PC-9 (cell line): ENCODE data around the gene IL17RA. TPM values are rescaled to one million over a fixed set of nuclear protein-coding genes. Genes with fewer than 3 reads are reported as not detected.

Experiments used
- BruUV-seq: library from RNA; stranded (reverse); fragments of 400-500 nt; replicated peaks from 2 replicates; lab custom pipeline; 2021; lab: Mats Ljungman, UMichigan
- CTCF ChIA-PET: fragments of 300-600 bp; sonication (Branson Sonifier 250); formaldehyde crosslinking; loops from one replicate; lab custom pipeline; 2022; ENCODE audit warnings: antibody characterized with exemption; lab: Charles Lee
- POLR2A ChIA-PET: fragments of 300-600 bp; sonication (Branson Sonifier 250); formaldehyde crosslinking; loops from one replicate; lab custom pipeline; 2022; ENCODE audit warnings: antibody characterized with exemption; ENCODE audit not compliant: unreplicated experiment; lab: Charles Lee
- DNase-seq, 2 experiments: peaks; one replicate each; pipeline versions ENCODE4 v3.0.0 to v3.0.0-alpha.2; 2015 to 2022; ENCODE audit warnings: mixed read lengths in 1 of 2
- H2AFZ ChIP-seq: fragments of 200-600 bp; sonication (generic); 2 replicates; pipeline ENCODE4 v1.8.1; 2017; ENCODE audit warnings: antibody characterized with exemption
- H3F3A ChIP-seq: fragments of 200-600 bp; sonication (generic); 2 replicates; pipeline ENCODE4 v1.8.1; 2017; ENCODE audit warnings: antibody characterized with exemption, mild to moderate bottlenecking, low read depth; ENCODE audit not compliant: insufficient read depth
- H3K27ac ChIP-seq: fragments of 200-600 bp; sonication (generic); 2 replicates; pipeline ENCODE4 v1.6.1; 2016; ENCODE audit warnings: mixed run types
- H3K27me3 ChIP-seq: fragments of 200-600 bp; sonication (generic); 2 replicates; pipeline ENCODE4 v1.6.1; 2016; ENCODE audit warnings: low read depth, mixed run types; ENCODE audit not compliant: insufficient read depth
- H3K36me3 ChIP-seq: fragments of 200-600 bp; sonication (generic); 2 replicates; pipeline ENCODE4 v1.6.1; 2016; ENCODE audit warnings: low read depth, mixed run types
- H3K4me1 ChIP-seq: fragments of 200-600 bp; sonication (generic); replicated peaks from 2 replicates; pipeline ENCODE4 v1.6.1; 2016; ENCODE audit warnings: mixed run types; ENCODE audit not compliant: insufficient read depth
- H3K4me2 ChIP-seq: fragments of 200-600 bp; sonication (generic); 2 replicates; pipeline ENCODE4 v1.6.1; 2017; ENCODE audit warnings: mixed run types
- H3K4me3 ChIP-seq: fragments of 200-600 bp; sonication (generic); 2 replicates; pipeline ENCODE4 v1.6.1; 2016; ENCODE audit warnings: mixed run types
- H3K79me2 ChIP-seq: fragments of 200-600 bp; sonication (generic); 2 replicates; pipeline ENCODE4 v1.6.1; 2017; ENCODE audit warnings: low read depth, mixed run types
- H3K9me2 ChIP-seq: fragments of 200-600 bp; sonication (generic); 2 replicates; pipeline ENCODE4 v1.8.1; 2017; ENCODE audit warnings: mild to moderate bottlenecking; ENCODE audit not compliant: insufficient read depth
- H3K9me3 ChIP-seq: fragments of 200-600 bp; sonication (generic); 2 replicates; pipeline ENCODE4 v1.8.1; 2016; ENCODE audit warnings: low read depth; ENCODE audit not compliant: insufficient read depth
- H4K20me1 ChIP-seq: fragments of 200-600 bp; sonication (generic); 2 replicates; pipeline ENCODE4 v1.8.1; 2017; ENCODE audit not compliant: insufficient read depth
- CTCF ChIP-seq: fragments of 200-600 bp; sonication (generic); conservative IDR thresholded peaks from 2 replicates; pipeline ENCODE4 v1.6.1; 2017; ENCODE audit warnings: mixed run types, antibody characterized with exemption, mild to moderate bottlenecking, moderate library complexity
- EZH2 ChIP-seq: fragments of 200-600 bp; sonication (generic); IDR thresholded peaks from 2 replicates; pipeline ENCODE4 v1.8.0; 2017; ENCODE audit warnings: antibody characterized with exemption, low read depth
- intact Hi-C: fragments of 100-400 bp; cut with micrococcal nuclease; formaldehyde crosslinking; loops from one replicate; pipeline ENCODE4 v1.10.0; 2022; ENCODE audit not compliant: unreplicated experiment
- total RNA-seq: library from RNA; stranded (reverse); gene quantifications from 2 replicates; pipeline ENCODE4 v1.2.3, GENCODE V29; 2021

The IL17RA gene
- total RNA-seq, 1 experiment from 2014 or later, result 8.2 TPM

- Histone ChIP-seq H3K4me3 (no peak overlapping the region), H3K9me3 (no peaks in the 10 kb centered on the region), H3K9me2 (no peaks in the 10 kb centered on the region), H3K79me2 (no peaks in the 10 kb centered on the region), H4K20me1 (no peaks in the 10 kb centered on the region; the same call in 1 of the 2 replicates), H3K27me3 (no peaks in the 10 kb centered on the region), H3K36me3 (no peaks in the 10 kb centered on the region), H3F3A (no peaks in the 10 kb centered on the region), H3K4me1 (no peaks in the 10 kb centered on the region), H3K27ac (no peak overlapping the region), H3K4me2 (no peak overlapping the region), H2AFZ (no peak overlapping the region)
- CTCF ChIA-PET, result no interaction called here
- no peak for TF ChIP-seq EZH2
- TF ChIP-seq CTCF, result no peak
- BruUV-seq, result no TSS peak
- no peak for DNase-seq
- POLR2A ChIA-PET, result no interaction called here
- intact Hi-C loops, result no loop called here
Measured at GRCh38 chr22:17091851-17092250, 7.1 kb downstream of the IL17RA start.

- H3K4me2 ChIP-seq, result no peak overlapping the region
- no peaks in the 10 kb centered on the region for H3F3A ChIP-seq
- no peak overlapping the region for H3K4me3 ChIP-seq
- ChIA-PET CTCF (no interaction called here), POLR2A (no interaction called here)
- no peak overlapping the region for H3K27ac ChIP-seq
- intact Hi-C loops, result no loop called here
- H3K79me2 ChIP-seq, result no peaks in the 10 kb centered on the region
- BruUV-seq, result no TSS peak
- no peaks in the 10 kb centered on the region; the same call in 1 of the 2 replicates for H4K20me1 ChIP-seq
- H3K36me3 ChIP-seq, result no peaks in the 10 kb centered on the region
- no peaks in the 10 kb centered on the region for H3K9me3 ChIP-seq
- DNase-seq, result no peak
- no peaks in the 10 kb centered on the region for H3K9me2 ChIP-seq
- H2AFZ ChIP-seq, result no peak overlapping the region
- no peaks in the 10 kb centered on the region for H3K27me3 ChIP-seq
- no peaks in the 10 kb centered on the region for H3K4me1 ChIP-seq
- TF ChIP-seq CTCF, result no peak
- TF ChIP-seq EZH2, result no peak
Measured at GRCh38 chr22:17093081-17093480, 8.3 kb downstream of the IL17RA start.

DNA sequence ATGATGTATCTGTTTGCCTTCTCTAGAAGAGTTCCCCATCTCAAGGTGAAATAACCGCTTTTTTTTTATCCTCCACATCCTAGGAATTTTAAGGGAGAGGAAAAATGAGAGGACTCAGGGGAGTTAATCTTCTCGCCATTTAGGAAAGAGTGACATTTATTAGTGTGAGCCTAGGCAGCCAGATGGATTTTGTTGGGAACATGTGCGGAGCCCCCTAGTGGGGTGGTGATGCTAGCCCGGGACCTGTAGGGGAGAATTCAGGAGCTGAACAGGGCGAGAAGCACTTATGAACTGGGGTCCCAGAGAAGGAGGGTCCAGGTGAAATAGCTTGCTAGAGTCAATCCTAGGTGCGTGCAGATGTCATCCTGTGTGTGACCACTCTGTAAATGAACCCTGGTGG is 10.7 kb downstream of the IL17RA start:
- no peak overlapping the region for H3K4me2 ChIP-seq
- H3F3A ChIP-seq, result no peaks in the 10 kb centered on the region
- H3K4me3 ChIP-seq, result no peak overlapping the region
- H3K9me2 ChIP-seq, result no peaks in the 10 kb centered on the region
- no peak for DNase-seq
- no peak overlapping the region for H3K27ac ChIP-seq
- ChIA-PET POLR2A (interaction anchor here (0.5 to 0.6 kb wide), 2 partner anchors 36 to 76 kb away, joined by 3 to 9 read pairs; no protein-coding TSS in a partner anchor), CTCF (no interaction called here)
- H3K36me3 ChIP-seq, result no peaks in the 10 kb centered on the region
- intact Hi-C loops, result no loop called here
- no peaks in the 10 kb centered on the region for H3K79me2 ChIP-seq
- no TSS peak for BruUV-seq
- no peaks in the 10 kb centered on the region for H3K4me1 ChIP-seq
- H3K9me3 ChIP-seq, result no peaks in the 10 kb centered on the region
- H2AFZ ChIP-seq, result no peak overlapping the region
- no peaks in the 10 kb centered on the region; the same call in 1 of the 2 replicates for H4K20me1 ChIP-seq
- no peak for TF ChIP-seq EZH2
- TF ChIP-seq CTCF, result 0 out of 2 replicates have a peak, but pooled peaks have one; percentile 23
- no peaks in the 10 kb centered on the region for H3K27me3 ChIP-seq
